Activated T-helper 1 cell treated with Interleukin-2 at 50 U/mL for 16 hours (primary cell): ENCODE results near the gene NPFFR2.
"Not testable (repeated sequence)": the region's sequence is repeated elsewhere in the genome, so short reads cannot be mapped to it uniquely, and the experiment has no call there.

Experiments
- DNase-seq: peaks from one replicate; pipeline ENCODE4 v3.0.0-alpha.2; 2020; ENCODE audit warnings: low read depth

The NPFFR2 gene

GRCh38 chr4:72031868-72032608, at the start of gene NPFFR2:
Gene NPFFR2 (plus strand): TSS chr4:72032000. CDS start chr4:72128592, 96,592 bp downstream.
- no peak for DNase-seq

GRCh38 chr4:71992571-71993312, 39.1 kb upstream of the NPFFR2 start:
- no peak for DNase-seq

- DNase-seq = no peak
These were observed 37.2 kb upstream of the NPFFR2 start for GRCh38 chr4:71994559-71994958.

GRCh38 chr4:71995297-71995696, 36.5 kb upstream of the NPFFR2 start:
- DNase-seq = no peak

GRCh38 chr4:72006586-72006985, 25.2 kb upstream of the NPFFR2 start:
- no peak for DNase-seq

- no peak for DNase-seq
These were observed 19.9 kb upstream of the NPFFR2 start for GRCh38 chr4:72011906-72012305.

GRCh38 chr4:72016011-72016410, 15.8 kb upstream of the NPFFR2 start:
- no peak for DNase-seq

- no peak for DNase-seq
These were observed 12.1 kb upstream of the NPFFR2 start for GRCh38 chr4:72019688-72020087.

GRCh38 chr4:72022553-72022952, 9.2 kb upstream of the NPFFR2 start:
- DNase-seq = no peak

GRCh38 chr4:72055566-72055965, 23.8 kb downstream of the NPFFR2 start:
- no peak for DNase-seq

GRCh38 chr4:72063726-72064125, 31.9 kb downstream of the NPFFR2 start:
- DNase-seq = no peak

- no peak for DNase-seq
These were observed 35.3 kb downstream of the NPFFR2 start for GRCh38 chr4:72067051-72067450.

GRCh38 chr4:72073816-72074215, 42.0 kb downstream of the NPFFR2 start:
- DNase-seq = no peak

- DNase-seq = no peak
These were observed 44.8 kb downstream of the NPFFR2 start for GRCh38 chr4:72076562-72076961.

GRCh38 chr4:72077346-72077745, 45.5 kb downstream of the NPFFR2 start:
- no peak for DNase-seq

GRCh38 chr4:72084587-72085011, 52.8 kb downstream of the NPFFR2 start:
- DNase-seq = no peak

GRCh38 chr4:72090606-72091005, 58.8 kb downstream of the NPFFR2 start:
- not testable (repeated sequence) for DNase-seq

GRCh38 chr4:72094059-72094797, 62.4 kb downstream of the NPFFR2 start:
- no peak for DNase-seq

- DNase-seq = no peak
These were observed 75.7 kb downstream of the NPFFR2 start for GRCh38 chr4:72107456-72107855.

- no peak for DNase-seq
These were observed 77.6 kb downstream of the NPFFR2 start for GRCh38 chr4:72109364-72109763.

- DNase-seq = no peak
These were observed 78.2 kb downstream of the NPFFR2 start for GRCh38 chr4:72109959-72110497.

GRCh38 chr4:72110886-72111285, 79.1 kb downstream of the NPFFR2 start:
- DNase-seq = no peak
